ENCODE measurements around the gene MRPL9.

MRPL9 gene

GRCh38 chr1:151715726-151716404 lies 47.4 kb downstream of the MRPL9 start:
- Histone ChIP-seq H3K36me3 (ENCODE audit: insufficient read depth, low read length) (no peaks in the 10 kb centered on the region), H3F3A (ENCODE audit: insufficient read depth, low read length) (no peaks in the 10 kb centered on the region), H4K20me1 (ENCODE audit: insufficient read depth, low read length) (no peaks in the 10 kb centered on the region), H3K9me2 (ENCODE audit: low read depth, low read length) (no peaks in the 10 kb centered on the region), H3K27ac (ENCODE audit: low read depth, low read length, poor library complexity, severe bottlenecking) (no peak overlapping the region), H3K4me2 (ENCODE audit: low read length) (no peak overlapping the region), H3K27me3 (ENCODE audit: insufficient read depth, low read length) (no peaks in the 10 kb centered on the region), H3K9ac (ENCODE audit: low read length) (no peak overlapping the region), H3K79me2 (ENCODE audit: insufficient read depth, low read length) (no peaks in the 10 kb centered on the region), H3K4me3 (ENCODE audit: low read depth, low read length, poor library complexity, severe bottlenecking) (no peak overlapping the region), H2AFZ (ENCODE audit: low read length) (no peak overlapping the region), H3K9me3 (ENCODE audit: low read length) (no peaks in the 10 kb centered on the region), H3K4me1 (ENCODE audit: insufficient read depth, low read length, severe bottlenecking) (no peaks in the 10 kb centered on the region)
- no peak for TF ChIP-seq EZH2 (IDR thresholded peaks at IDR 0.05; ENCODE audit: borderline replicate concordance, low read length)
- TF ChIP-seq CTCF (IDR thresholded peaks at IDR 0.05; ENCODE audit: low read length): peak; percentile 42; the same call in 1 of the 2 replicates

- no peak overlapping the region for H3K27ac ChIP-seq (ENCODE audit: low read depth, low read length, poor library complexity, severe bottlenecking)
- H3K4me1 ChIP-seq (ENCODE audit: insufficient read depth, low read length, severe bottlenecking): no peaks in the 10 kb centered on the region
- H3K9ac ChIP-seq (ENCODE audit: low read length): no peak overlapping the region
- no peaks in the 10 kb centered on the region for H3K36me3 ChIP-seq (ENCODE audit: insufficient read depth, low read length)
- H3F3A ChIP-seq (ENCODE audit: insufficient read depth, low read length): no peaks in the 10 kb centered on the region
- TF ChIP-seq CTCF (IDR thresholded peaks at IDR 0.05; ENCODE audit: low read length) (no peak), EZH2 (IDR thresholded peaks at IDR 0.05; ENCODE audit: borderline replicate concordance, low read length) (no peak)
- H2AFZ ChIP-seq (ENCODE audit: low read length): no peak overlapping the region
- no peaks in the 10 kb centered on the region for H3K79me2 ChIP-seq (ENCODE audit: insufficient read depth, low read length)
- H3K9me2 ChIP-seq (ENCODE audit: low read depth, low read length): no peaks in the 10 kb centered on the region
- H3K9me3 ChIP-seq (ENCODE audit: low read length): no peaks in the 10 kb centered on the region
- no peak overlapping the region for H3K4me3 ChIP-seq (ENCODE audit: low read depth, low read length, poor library complexity, severe bottlenecking)
- no peaks in the 10 kb centered on the region for H3K27me3 ChIP-seq (ENCODE audit: insufficient read depth, low read length)
- H3K4me2 ChIP-seq (ENCODE audit: low read length): no peak overlapping the region
- no peaks in the 10 kb centered on the region for H4K20me1 ChIP-seq (ENCODE audit: insufficient read depth, low read length)
These were observed 48.2 kb downstream of the MRPL9 start for GRCh38 chr1:151714820-151715725.

GRCh38 chr1:151713874-151714273 lies 49.4 kb downstream of the MRPL9 start:
- H2AFZ ChIP-seq (ENCODE audit: low read length): no peak overlapping the region
- H3K27me3 ChIP-seq (ENCODE audit: insufficient read depth, low read length): no peaks in the 10 kb centered on the region
- H3K4me3 ChIP-seq (ENCODE audit: low read depth, low read length, poor library complexity, severe bottlenecking): no peak overlapping the region
- H3K9me2 ChIP-seq (ENCODE audit: low read depth, low read length): no peaks in the 10 kb centered on the region
- no peaks in the 10 kb centered on the region for H4K20me1 ChIP-seq (ENCODE audit: insufficient read depth, low read length)
- no peak overlapping the region for H3K27ac ChIP-seq (ENCODE audit: low read depth, low read length, poor library complexity, severe bottlenecking)
- H3K36me3 ChIP-seq (ENCODE audit: insufficient read depth, low read length): no peaks in the 10 kb centered on the region
- H3K4me1 ChIP-seq (ENCODE audit: insufficient read depth, low read length, severe bottlenecking): no peaks in the 10 kb centered on the region
- no peaks in the 10 kb centered on the region for H3K9me3 ChIP-seq (ENCODE audit: low read length)
- no peaks in the 10 kb centered on the region for H3F3A ChIP-seq (ENCODE audit: insufficient read depth, low read length)
- no peak overlapping the region for H3K4me2 ChIP-seq (ENCODE audit: low read length)
- TF ChIP-seq CTCF (IDR thresholded peaks at IDR 0.05; ENCODE audit: low read length) (no peak), EZH2 (IDR thresholded peaks at IDR 0.05; ENCODE audit: borderline replicate concordance, low read length) (no peak)
- no peaks in the 10 kb centered on the region for H3K79me2 ChIP-seq (ENCODE audit: insufficient read depth, low read length)
- H3K9ac ChIP-seq (ENCODE audit: low read length): no peak overlapping the region

Data from OCI-LY1 (cell line).